ENCODE data around the gene TSC22D3. TPM values are rescaled to one million over a fixed set of nuclear protein-coding genes. Genes with fewer than 3 reads are reported as not detected.

TSC22D3 gene
- total RNA-seq, 8 experiments from 2014 or later = 5.8 to 95.5 (median 56.0) TPM

DNA sequence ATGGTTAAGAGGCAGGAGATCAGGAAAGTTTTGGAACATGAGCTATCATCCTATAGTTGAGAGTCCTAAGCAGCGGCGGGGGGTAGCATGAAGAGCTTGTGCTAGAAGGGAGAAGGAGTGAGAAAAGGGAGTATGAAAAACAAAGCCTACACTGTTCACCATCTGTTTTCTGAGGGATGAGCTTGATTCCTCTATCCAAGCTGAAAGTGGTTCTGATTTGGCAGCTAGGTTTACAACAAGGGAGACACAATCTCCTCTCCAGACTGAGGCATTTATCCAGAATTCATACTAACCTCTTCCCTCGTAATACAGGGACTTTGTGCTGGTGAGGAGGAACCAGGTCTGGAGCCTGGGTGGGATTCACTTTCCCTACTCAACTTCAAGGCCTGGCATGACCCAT, 23.5 kb downstream of the TSC22D3 start:
- Histone ChIP-seq H3K4me3 (no peak overlapping the region), H3K27ac (no peak overlapping the region), H3K4me1 (replicated peaks in 1 of 2) (peaks cover 16 to 23% of the 10 kb centered on the region in 2 donors)
- ATAC-seq (replicated peaks in 6 of 8) = no peak
- 90% methylated on average over 3 of the region's 3 CpGs; no CpG with 5 or more reads in 9 of the 10 experiments for WGBS, 10 experiments
- in situ Hi-C loops (cut with MboI; ENCODE audit: low pct_unique_long_range_greater_than_20kb in 2 of 9, low sequenced_read_pairs in 9 of 9, unreplicated experiment in 9 of 9) = no loop called here

GRCh38 chrX:107750861-107751445, 24.6 kb downstream of the TSC22D3 start:
- no peak for ATAC-seq (replicated peaks in 6 of 8)
- 44 to 75% methylated on average over 3 to 7 of the region's 7 CpGs; no CpG with 5 or more reads in 8 of the 10 experiments for WGBS, 10 experiments
- no peak overlapping the region for H3K27ac ChIP-seq
- in situ Hi-C loops (cut with MboI; ENCODE audit: low pct_unique_long_range_greater_than_20kb in 2 of 9, low sequenced_read_pairs in 9 of 9, unreplicated experiment in 9 of 9) = no loop called here
- H3K4me3 ChIP-seq = no peak overlapping the region
- H3K4me1 ChIP-seq (replicated peaks in 1 of 2) = peaks cover 17 to 23% of the 10 kb centered on the region in 2 donors

DNA sequence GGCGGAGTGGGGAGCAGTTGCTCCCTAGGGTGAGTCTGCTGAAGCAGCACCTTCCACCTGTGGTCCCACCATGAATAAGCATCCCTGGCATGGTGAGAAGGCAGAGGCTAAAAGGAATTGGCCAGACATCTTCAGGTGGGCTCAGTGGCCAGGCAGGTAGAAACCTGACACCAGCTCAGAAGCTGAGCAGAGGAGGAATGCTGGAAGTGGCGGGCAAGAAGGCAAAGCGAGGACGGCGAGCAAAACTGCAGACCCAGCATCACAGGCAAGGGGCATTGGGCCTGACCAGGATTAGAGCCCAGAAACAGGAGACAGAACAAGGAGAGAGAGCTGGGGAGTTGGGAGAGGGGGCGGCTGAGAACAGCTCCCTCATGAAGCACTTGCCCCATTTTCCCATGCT, 25.3 kb downstream of the TSC22D3 start:
- WGBS, 10 experiments = 80 to 100% (median 100%) methylated on average over 1 to 6 of the region's 6 CpGs; no CpG with 5 or more reads in 7 of the 10 experiments
- peaks cover 17 to 23% of the 10 kb centered on the region in 2 donors for H3K4me1 ChIP-seq (replicated peaks in 1 of 2)
- in situ Hi-C loops (cut with MboI; ENCODE audit: low pct_unique_long_range_greater_than_20kb in 2 of 9, low sequenced_read_pairs in 9 of 9, unreplicated experiment in 9 of 9) = no loop called here
- no peak overlapping the region for H3K4me3 ChIP-seq
- no peak for ATAC-seq (replicated peaks in 6 of 8)
- H3K27ac ChIP-seq = no peak overlapping the region

GRCh38 chrX:107748506-107748905, 27.1 kb downstream of the TSC22D3 start:
- in situ Hi-C loops (cut with MboI; ENCODE audit: low pct_unique_long_range_greater_than_20kb in 2 of 9, low sequenced_read_pairs in 9 of 9, unreplicated experiment in 9 of 9) = no loop called here
- 24 to 86% (median 49%) methylated on average over 1 to 5 of the region's 6 CpGs; no CpG with 5 or more reads in 6 of the 10 experiments for WGBS, 10 experiments
- Histone ChIP-seq H3K4me3 (no peak overlapping the region), H3K4me1 (replicated peaks in 1 of 2) (peaks cover 17 to 22% of the 10 kb centered on the region in 2 donors), H3K27ac (no peak overlapping the region)
- ATAC-seq (replicated peaks in 6 of 8) = no peak

- 0 to 24% methylated on average over 1 to 2 of the region's 3 CpGs; no CpG with 5 or more reads in 8 of the 10 experiments for WGBS, 10 experiments
- peak; percentile 79 to 98 (median 94) for ATAC-seq (replicated peaks in 6 of 8)
- Histone ChIP-seq H3K4me1 (replicated peaks in 1 of 2) (peaks cover 15 to 16% of the 10 kb centered on the region in 2 donors), H3K4me3 (no peak overlapping the region), H3K27ac (no peak overlapping the region)
- in situ Hi-C loops (cut with MboI; ENCODE audit: low pct_unique_long_range_greater_than_20kb in 2 of 9, low sequenced_read_pairs in 9 of 9, unreplicated experiment in 9 of 9) = no loop called here
These were observed 27.9 kb downstream of the TSC22D3 start for GRCh38 chrX:107747596-107748161.

DNA sequence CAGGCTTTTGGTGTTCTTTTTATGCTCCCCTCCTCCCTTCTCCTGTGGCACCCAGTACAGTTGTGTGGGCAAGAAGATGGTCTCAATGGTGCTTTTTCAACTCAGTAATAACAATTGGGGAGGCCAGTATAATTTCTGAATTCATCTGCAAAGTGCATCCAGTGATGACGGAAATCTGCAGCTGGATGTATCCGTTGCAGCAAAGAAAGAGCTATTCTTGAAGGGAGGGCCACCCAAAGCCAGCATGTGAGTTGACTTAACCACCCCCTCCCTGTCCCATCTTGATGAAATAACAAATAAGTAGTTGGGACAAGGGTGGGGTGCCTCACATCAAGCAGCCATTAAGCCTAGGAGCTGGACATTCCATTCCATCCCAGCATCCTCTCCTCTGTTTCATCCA, 30.7 kb downstream of the TSC22D3 start:
- no peak for ATAC-seq (replicated peaks in 6 of 8)
- in situ Hi-C loops (cut with MboI; ENCODE audit: low pct_unique_long_range_greater_than_20kb in 2 of 9, low sequenced_read_pairs in 9 of 9, unreplicated experiment in 9 of 9) = no loop called here
- no peak overlapping the region for H3K4me3 ChIP-seq
- no peak overlapping the region for H3K27ac ChIP-seq
- 36 to 50% methylated on average over 1 to 2 of the region's 2 CpGs; no CpG with 5 or more reads in 8 of the 10 experiments for WGBS, 10 experiments
- H3K4me1 ChIP-seq (replicated peaks in 1 of 2) = peaks cover 25 to 30% of the 10 kb centered on the region in 2 donors

DNA sequence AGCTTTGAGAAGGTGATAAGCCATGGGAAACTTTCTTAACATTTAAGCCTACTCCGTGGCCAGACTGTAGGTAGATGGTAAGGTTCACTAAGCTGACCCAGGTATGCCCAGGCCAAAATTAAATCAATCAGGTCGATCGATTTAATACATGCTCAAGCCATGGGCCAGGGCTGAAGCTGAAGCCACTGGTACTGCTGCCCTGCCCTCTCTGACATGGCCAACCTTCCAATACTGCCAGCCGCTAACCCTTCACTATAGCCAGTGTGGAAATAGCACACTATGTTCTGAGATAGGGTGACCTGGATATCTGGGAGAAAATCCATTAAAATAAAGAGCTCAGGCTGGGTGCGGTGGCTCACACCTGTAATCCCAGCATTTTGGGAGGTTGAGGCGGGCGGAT, 31.6 kb downstream of the TSC22D3 start:
- H3K4me1 ChIP-seq (replicated peaks in 1 of 2) = peaks cover 25 to 30% of the 10 kb centered on the region in 2 donors
- no peak for ATAC-seq (replicated peaks in 6 of 8)
- H3K4me3 ChIP-seq = no peak overlapping the region
- WGBS, 10 experiments = 70 to 100% (median 80%) methylated on average over 1 to 3 of the region's 7 CpGs; no CpG with 5 or more reads in 7 of the 10 experiments
- in situ Hi-C loops (cut with MboI; ENCODE audit: low pct_unique_long_range_greater_than_20kb in 2 of 9, low sequenced_read_pairs in 9 of 9, unreplicated experiment in 9 of 9) = no loop called here
- H3K27ac ChIP-seq = no peak overlapping the region

DNA sequence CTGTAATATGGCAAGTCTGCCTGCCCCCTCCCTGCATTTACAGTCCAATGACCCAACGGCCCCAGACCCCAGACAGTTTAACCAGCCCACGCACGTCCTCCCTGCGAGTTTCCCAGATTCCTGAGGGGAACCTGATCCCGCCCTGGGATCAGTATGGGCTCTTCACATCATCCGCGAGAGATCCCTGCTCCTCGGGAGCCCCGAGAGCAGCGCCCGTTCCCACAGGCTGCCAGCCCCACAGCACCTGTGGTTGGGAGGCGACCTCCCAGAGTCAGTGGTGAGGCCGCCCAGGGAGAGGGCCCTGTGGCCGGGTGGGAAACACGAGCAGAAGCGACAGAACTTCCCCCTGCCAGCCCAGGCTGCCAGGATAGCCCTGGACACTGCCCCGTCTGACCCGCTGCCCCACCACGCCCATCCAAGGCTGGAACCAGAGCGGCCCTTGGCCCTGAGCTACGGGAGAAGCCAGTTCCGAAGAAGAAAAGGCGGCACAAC, 32.8 kb downstream of the TSC22D3 start:
- ATAC-seq (replicated peaks in 6 of 8) = peak in 1 of 8 experiments; percentile 15
- H3K27ac ChIP-seq = peak overlapping the region in 1 of 2 donors; percentile 60
- no peak overlapping the region for H3K4me3 ChIP-seq
- H3K4me1 ChIP-seq (replicated peaks in 1 of 2) = peaks cover 20 to 24% of the 10 kb centered on the region in 2 donors
- WGBS, 10 experiments = 60 to 90% (median 80%) methylated on average over 1 to 2 of the region's 23 CpGs; no CpG with 5 or more reads in 7 of the 10 experiments
- in situ Hi-C loops (cut with MboI; ENCODE audit: low pct_unique_long_range_greater_than_20kb in 2 of 9, low sequenced_read_pairs in 9 of 9, unreplicated experiment in 9 of 9) = no loop called here

GRCh38 chrX:107741404-107741790, 34.2 kb downstream of the TSC22D3 start:
- H3K27ac ChIP-seq = no peak overlapping the region
- ATAC-seq (replicated peaks in 6 of 8) = peak in 6 of 8 experiments; percentile 22 to 74 (median 48)
- in situ Hi-C loops (cut with MboI; ENCODE audit: low pct_unique_long_range_greater_than_20kb in 2 of 9, low sequenced_read_pairs in 9 of 9, unreplicated experiment in 9 of 9) = no loop called here
- H3K4me3 ChIP-seq = no peak overlapping the region
- H3K4me1 ChIP-seq (replicated peaks in 1 of 2) = peaks cover 13 to 17% of the 10 kb centered on the region in 2 donors
- 0 to 49% (median 16%) methylated on average over 1 to 5 of the region's 7 CpGs; no CpG with 5 or more reads in 7 of the 10 experiments for WGBS, 10 experiments

DNA sequence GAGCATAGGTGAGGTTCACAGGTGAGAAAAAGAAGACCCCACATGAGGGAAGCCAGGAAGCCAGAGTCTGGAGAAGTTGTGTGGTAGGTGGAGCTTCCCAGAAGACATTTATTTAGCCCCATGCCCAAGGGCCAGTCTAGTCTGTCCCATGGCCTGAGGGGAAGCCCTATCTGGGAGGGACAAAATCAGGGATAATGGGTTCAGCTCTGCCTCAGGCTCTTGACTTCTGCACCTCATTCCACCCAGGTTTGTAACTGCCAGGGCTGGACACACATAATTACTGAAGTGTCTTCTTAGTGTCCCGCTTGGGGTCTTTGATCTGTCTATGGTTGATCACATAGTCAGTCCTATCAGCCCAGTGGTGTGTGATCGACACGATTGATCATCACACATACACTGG, 36.0 kb downstream of the TSC22D3 start:
- H3K4me3 ChIP-seq = no peak overlapping the region
- 66 to 100% (median 80%) methylated on average over 1 to 3 of the region's 3 CpGs; no CpG with 5 or more reads in 7 of the 10 experiments for WGBS, 10 experiments
- H3K4me1 ChIP-seq (replicated peaks in 1 of 2) = peaks cover 13 to 17% of the 10 kb centered on the region in 2 donors
- no peak overlapping the region for H3K27ac ChIP-seq
- in situ Hi-C loops (cut with MboI; ENCODE audit: low pct_unique_long_range_greater_than_20kb in 2 of 9, low sequenced_read_pairs in 9 of 9, unreplicated experiment in 9 of 9) = no loop called here
- ATAC-seq (replicated peaks in 6 of 8) = no peak

- in situ Hi-C loops (cut with MboI; ENCODE audit: low pct_unique_long_range_greater_than_20kb in 2 of 9, low sequenced_read_pairs in 9 of 9, unreplicated experiment in 9 of 9) = no loop called here
- Histone ChIP-seq H3K4me1 (replicated peaks in 1 of 2) (peaks cover 13 to 17% of the 10 kb centered on the region in 2 donors), H3K27ac (no peak overlapping the region), H3K4me3 (no peak overlapping the region)
- WGBS, 10 experiments = 20 to 83% (median 63%) methylated on average over 1 to 5 of the region's 8 CpGs; no CpG with 5 or more reads in 6 of the 10 experiments
- ATAC-seq (replicated peaks in 6 of 8) = no peak
These were observed 36.8 kb downstream of the TSC22D3 start for GRCh38 chrX:107738768-107739167.

DNA sequence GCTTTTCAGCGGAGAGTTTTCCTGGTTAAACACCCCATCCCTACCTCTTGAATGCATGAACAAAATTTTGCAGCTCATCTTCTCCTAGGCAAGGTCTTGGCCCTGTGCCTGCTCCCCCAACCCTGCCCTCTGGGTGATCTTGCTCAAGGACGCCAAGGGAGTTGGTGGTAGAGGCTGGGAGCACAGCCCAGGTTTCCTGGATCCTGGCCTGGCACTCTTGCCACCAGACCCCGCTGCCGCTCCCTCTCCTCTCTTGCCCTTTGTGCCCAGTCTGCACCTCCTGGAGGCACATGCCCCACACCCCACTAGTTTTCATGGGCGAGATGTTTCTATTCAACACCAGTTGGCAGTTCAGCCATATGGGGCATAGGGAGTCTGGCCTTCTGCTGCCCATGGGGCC, 37.3 kb downstream of the TSC22D3 start:
- no peak overlapping the region for H3K4me3 ChIP-seq
- no peak overlapping the region for H3K27ac ChIP-seq
- peaks cover 13 to 17% of the 10 kb centered on the region in 2 donors for H3K4me1 ChIP-seq (replicated peaks in 1 of 2)
- WGBS, 10 experiments = 80 to 100% (median 100%) methylated on average over 1 to 2 of the region's 5 CpGs; no CpG with 5 or more reads in 7 of the 10 experiments
- in situ Hi-C loops (cut with MboI; ENCODE audit: low pct_unique_long_range_greater_than_20kb in 2 of 9, low sequenced_read_pairs in 9 of 9, unreplicated experiment in 9 of 9) = no loop called here
- no peak for ATAC-seq (replicated peaks in 6 of 8)

- no peak for ATAC-seq (replicated peaks in 6 of 8)
- H3K4me1 ChIP-seq (replicated peaks in 1 of 2) = peaks cover 8 to 15% of the 10 kb centered on the region in 2 donors
- WGBS, 10 experiments = 16 to 88% (median 60%) methylated on average over 1 to 6 of the region's 8 CpGs; no CpG with 5 or more reads in 5 of the 10 experiments
These were observed 38.6 kb downstream of the TSC22D3 start for GRCh38 chrX:107736781-107737531.

More at GRCh38 chrX:107736781-107737531, 38.6 kb downstream of the TSC22D3 start:
- Histone ChIP-seq H3K4me3 (no peak overlapping the region), H3K27ac (no peak overlapping the region)
- in situ Hi-C loops (cut with MboI; ENCODE audit: low pct_unique_long_range_greater_than_20kb in 2 of 9, low sequenced_read_pairs in 9 of 9, unreplicated experiment in 9 of 9) = no loop called here
